OCI-LY7 (cell line): ENCODE results near the gene RPL29. TPM values are rescaled to one million over a fixed set of nuclear protein-coding genes. Genes with fewer than 3 reads are reported as not detected.

Experiments
- BruUV-seq: library from RNA; stranded (reverse); fragments of 400-500 nt; replicated peaks from 2 replicates; lab custom pipeline; 2021; lab: Mats Ljungman, UMichigan
- CTCF ChIA-PET: fragments of 300-600 bp; sonication (Branson Sonifier 250); formaldehyde crosslinking; loops from one replicate; lab custom pipeline; 2022; ENCODE audit warnings: antibody characterized with exemption; ENCODE audit not compliant: unreplicated experiment; lab: Charles Lee
- POLR2A ChIA-PET: fragments of 300-600 bp; sonication (Branson Sonifier 250); formaldehyde crosslinking; loops from one replicate; lab custom pipeline; 2022; ENCODE audit warnings: antibody characterized with exemption; lab: Charles Lee
- DNase-seq: peaks from one replicate; pipeline ENCODE4 v3.0.0-alpha.2; 2015; ENCODE audit warnings: low spot score
- H2AFZ ChIP-seq: fragments of 200-600 bp; sonication (generic), shearing (Covaris generic); 2 replicates; pipeline ENCODE4 v1.6.1; 2014; ENCODE audit warnings: mild to moderate bottlenecking, antibody characterized with exemption, low read length, moderate library complexity
- H3K27ac ChIP-seq: fragments of 200-600 bp; sonication (generic); 2 replicates; pipeline ENCODE4 v1.5.1; 2014; ENCODE audit warnings: mixed run types, low read depth, mild to moderate bottlenecking, moderate library complexity, low read length, inconsistent platforms; ENCODE audit not compliant: poor library complexity, severe bottlenecking
- H3K36me3 ChIP-seq: fragments of 200-600 bp; sonication (generic); 2 replicates; pipeline ENCODE4 v1.6.1; 2014; ENCODE audit warnings: mild to moderate bottlenecking, antibody characterized with exemption, low read length, moderate library complexity, mixed read lengths; ENCODE audit not compliant: insufficient read depth
- H3K4me1 ChIP-seq: fragments of 200-600 bp; sonication (generic); 2 replicates; pipeline ENCODE4 v1.5.1; 2014; ENCODE audit warnings: mild to moderate bottlenecking, low read length; ENCODE audit not compliant: insufficient read depth, poor library complexity, severe bottlenecking
- H3K4me2 ChIP-seq: fragments of 200-600 bp; sonication (generic); 2 replicates; pipeline ENCODE4 v1.6.1; 2014; ENCODE audit warnings: mild to moderate bottlenecking, low read length
- H3K4me3 ChIP-seq: fragments of 200-600 bp; sonication (generic); 2 replicates; pipeline ENCODE4 v1.5.1; 2014; ENCODE audit warnings: mild to moderate bottlenecking, low read depth, low read length; ENCODE audit not compliant: poor library complexity, severe bottlenecking
- H3K79me2 ChIP-seq: fragments of 200-600 bp; sonication (generic); 2 replicates; pipeline ENCODE4 v1.6.1; 2016; ENCODE audit warnings: low read depth, mild to moderate bottlenecking, low read length, moderate library complexity, mixed read lengths; ENCODE audit not compliant: insufficient read depth
- H3K9me2 ChIP-seq: fragments of 200-600 bp; sonication (generic); 2 replicates; pipeline ENCODE4 v1.6.1; 2016; ENCODE audit warnings: mild to moderate bottlenecking, low read length, mixed read lengths; ENCODE audit not compliant: insufficient read depth
- H3K9me3 ChIP-seq: fragments of 200-600 bp; sonication (generic); 2 replicates; pipeline ENCODE4 v1.6.1; 2014; ENCODE audit warnings: mild to moderate bottlenecking, mixed run types, low read length, mixed read lengths
- H4K20me1 ChIP-seq: fragments of 200-600 bp; sonication (generic); 2 replicates; pipeline ENCODE4 v1.6.1; 2014; ENCODE audit warnings: mild to moderate bottlenecking, antibody characterized with exemption, low read length, moderate library complexity, mixed read lengths; ENCODE audit not compliant: insufficient read depth
- CTCF ChIP-seq: fragments of 200-600 bp; sonication (generic); conservative IDR thresholded peaks from 2 replicates; pipeline ENCODE4 v1.5.1; 2014; ENCODE audit warnings: mild to moderate bottlenecking, antibody characterized with exemption, low read length, moderate library complexity, mixed read lengths
- EZH2phosphoT487 ChIP-seq: fragments of 200-600 bp; sonication (generic); IDR thresholded peaks from 2 replicates; pipeline ENCODE4 v1.6.1; 2018; ENCODE audit warnings: low read depth, borderline replicate concordance, mild to moderate bottlenecking, mixed run types, antibody characterized with exemption, low read length, moderate library complexity, mixed read lengths
- intact Hi-C: fragments of 100-400 bp; cut with micrococcal nuclease; formaldehyde crosslinking; loops from one replicate; pipeline ENCODE4 v1.10.0; 2022; ENCODE audit not compliant: unreplicated experiment
- total RNA-seq, 2 experiments: library from RNA; depleted of rRNA in 1 of 2; stranded (reverse); fragments of >200 nt in 1 of 2; shearing (Covaris generic) in 1 of 2; gene quantifications; 2 replicates each; pipeline ENCODE4 v1.2.3, GENCODE V29; 2014 to 2022

Gene RPL29
- total RNA-seq, 2 experiments from 2014 or later: 1,535 to 1,781 TPM

GRCh38 chr3:52015438-52016228 lies 19.9 kb upstream of the RPL29 start:
- H3K9me3 ChIP-seq: no peaks in the 10 kb centered on the region
- POLR2A ChIA-PET: no interaction called here
- H3K4me3 ChIP-seq: no peak overlapping the region
- H3K4me1 ChIP-seq: peaks cover 8% of the 10 kb centered on the region
- no peaks in the 10 kb centered on the region for H3K9me2 ChIP-seq
- intact Hi-C loops: no loop called here
- CTCF ChIA-PET: no interaction called here
- BruUV-seq: no TSS peak
- no peak overlapping the region for H3K4me2 ChIP-seq
- no peak for DNase-seq
- H3K36me3 ChIP-seq: no peaks in the 10 kb centered on the region
- H3K27ac ChIP-seq: no peak overlapping the region
- no peak for TF ChIP-seq CTCF
- no peak for TF ChIP-seq EZH2phosphoT487
- no peaks in the 10 kb centered on the region for H4K20me1 ChIP-seq
- no peak overlapping the region for H2AFZ ChIP-seq
- no peaks in the 10 kb centered on the region for H3K79me2 ChIP-seq

GRCh38 chr3:52014613-52015012 lies 18.9 kb upstream of the RPL29 start:
- POLR2A ChIA-PET: no interaction called here
- no peak for DNase-seq
- H3K4me1 ChIP-seq: peaks cover 8% of the 10 kb centered on the region
- no peaks in the 10 kb centered on the region for H3K9me2 ChIP-seq
- no peak for TF ChIP-seq EZH2phosphoT487
- TF ChIP-seq CTCF: peak; percentile 53
- no peak overlapping the region for H3K4me3 ChIP-seq
- BruUV-seq: no TSS peak
- CTCF ChIA-PET: no interaction called here
- intact Hi-C loops: no loop called here
- H3K9me3 ChIP-seq: no peaks in the 10 kb centered on the region
- H3K4me2 ChIP-seq: no peak overlapping the region
- H3K36me3 ChIP-seq: no peaks in the 10 kb centered on the region
- H3K79me2 ChIP-seq: no peaks in the 10 kb centered on the region
- H4K20me1 ChIP-seq: no peaks in the 10 kb centered on the region
- no peak overlapping the region for H2AFZ ChIP-seq
- no peak overlapping the region for H3K27ac ChIP-seq
